H1 (cell line): ENCODE results near the gene HORMAD2. TPM values are rescaled to one million over a fixed set of nuclear protein-coding genes. Genes with fewer than 3 reads are reported as not detected.

ENCODE experiments used
- ASH2L ChIP-seq: fragments of 200-600, 300-600 bp; sonication (generic); IDR thresholded peaks from one replicate; pipeline ENCODE4 v1.7.1; 2017; ENCODE audit warnings: low read length
- BACH1 ChIP-seq: IDR thresholded peaks from 2 replicates; pipeline ENCODE4 v1.6.1; 2012; ENCODE audit warnings: low read length, improper control_type of control experiment
- CBX8 ChIP-seq: fragments of 300-800, 300-1000 bp; sonication (generic); IDR thresholded peaks from 2 replicates; pipeline ENCODE4 v1.7.1; 2016; ENCODE audit warnings: low read depth, low read length, borderline replicate concordance
- CTBP2 ChIP-seq: IDR thresholded peaks from 2 replicates; pipeline ENCODE4 v1.7.0; 2011; ENCODE audit warnings: borderline replicate concordance, mild to moderate bottlenecking, moderate library complexity, mixed read lengths, low read length; ENCODE audit not compliant: insufficient read depth, insufficient read length
- EZH2 ChIP-seq: fragments of 200-600 bp; sonication (generic); IDR thresholded peaks from 2 replicates; pipeline ENCODE4 v1.7.1; 2012; ENCODE audit warnings: low read depth, mild to moderate bottlenecking, moderate library complexity, low read length, inconsistent platforms; ENCODE audit not compliant: severe bottlenecking
- HDAC2 ChIP-seq, 2 experiments: fragments of 300-600 bp in 1 of 2; sonication (generic) in 1 of 2; IDR thresholded peaks; 2 replicates each; pipeline ENCODE4 v1.6.1; 2011 to 2012; ENCODE audit warnings: low read depth in 2 of 2, low read length in 2 of 2, mild to moderate bottlenecking in 2 of 2, moderate library complexity in 2 of 2, borderline replicate concordance in 1 of 2, inconsistent platforms in 1 of 2
- KDM4A ChIP-seq: IDR thresholded peaks from one replicate; pipeline ENCODE4 v1.7.1; 2012; ENCODE audit warnings: low read depth, mild to moderate bottlenecking, moderate library complexity, low read length, inconsistent platforms; ENCODE audit not compliant: severe bottlenecking
- NRF1 ChIP-seq: IDR thresholded peaks from 2 replicates; pipeline ENCODE4 v1.6.1; 2011; ENCODE audit warnings: mild to moderate bottlenecking, low read depth, low read length, improper control_type of control experiment
- POLR2A ChIP-seq, 2 experiments: IDR thresholded peaks; 1 replicate in 1 of 2; 2 replicates in 1 of 2; pipeline ENCODE4 v1.6.1; 2011; ENCODE audit warnings: low read depth in 2 of 2, low read length in 2 of 2, mild to moderate bottlenecking in 2 of 2; ENCODE audit errors: control extremely low read depth in 1 of 2
- POLR2AphosphoS5 ChIP-seq: IDR thresholded peaks from 2 replicates; pipeline ENCODE4 v1.6.1; 2011; ENCODE audit warnings: low read depth, low read length
- RBBP5 ChIP-seq: IDR thresholded peaks from 2 replicates; pipeline ENCODE4 v1.7.1; 2012; ENCODE audit warnings: low read depth, mild to moderate bottlenecking, inconsistent platforms, low read length, moderate library complexity, borderline replicate concordance
- RNF2 ChIP-seq: fragments of 200-900, 300-1000 bp; sonication (generic); IDR thresholded peaks from 2 replicates; pipeline ENCODE4 v1.7.1; 2016; ENCODE audit warnings: borderline replicate concordance, low read depth, mild to moderate bottlenecking, antibody characterized with exemption, low read length; ENCODE audit not compliant: poor library complexity, severe bottlenecking; ENCODE audit errors: missing control alignments
- SIX5 ChIP-seq: IDR thresholded peaks from 2 replicates; pipeline ENCODE4 v1.6.1; 2011; ENCODE audit warnings: mild to moderate bottlenecking, low read depth, low read length
- SP1 ChIP-seq: IDR thresholded peaks from 2 replicates; pipeline ENCODE4 v1.6.1; 2011; ENCODE audit warnings: low read depth, low read length
- SP2 ChIP-seq: IDR thresholded peaks from 2 replicates; pipeline ENCODE4 v1.6.1; 2012; ENCODE audit warnings: mild to moderate bottlenecking, low read length, inconsistent platforms
- SP4 ChIP-seq: IDR thresholded peaks from 2 replicates; pipeline ENCODE4 v1.6.1; 2012; ENCODE audit warnings: low read length, inconsistent platforms
- SUZ12 ChIP-seq: fragments of 200-600 bp; sonication (generic); IDR thresholded peaks from 2 replicates; pipeline ENCODE4 v1.6.1; 2012; ENCODE audit warnings: mild to moderate bottlenecking, inconsistent platforms, low read length, moderate library complexity, mixed read lengths
- TAF7 ChIP-seq: optimal IDR thresholded peaks from 2 replicates; pipeline ENCODE3; 2011; ENCODE audit warnings: low read depth, mild to moderate bottlenecking, inconsistent platforms, low read length, moderate library complexity, borderline replicate concordance
- TBP ChIP-seq: IDR thresholded peaks from 2 replicates; pipeline ENCODE4 v1.6.1; 2011; ENCODE audit warnings: low read depth, low read length, improper control_type of control experiment
- YY1 ChIP-seq: IDR thresholded peaks from 2 replicates; pipeline ENCODE4 v1.6.1; 2011; ENCODE audit warnings: low read depth, mild to moderate bottlenecking, low read length
- polyA plus RNA-seq, 7 experiments: library from polyadenylated mRNA; depleted of rRNA in 3 of 7; stranded (reverse) in 5 of 7; unstranded in 2 of 7; fragments of >200 nt in 5 of 7; fragments of 200-250 nt in 2 of 7; gene quantifications; 1 replicate in 5 of 7; 2 replicates in 1 of 7; 4 replicates in 1 of 7; pipeline versions ENCODE4 v1.2.1 to v1.2.3, GENCODE V29; 2011 to 2013; ENCODE audit warnings: missing spikeins in 2 of 7, mixed read lengths in 2 of 7
- total RNA-seq: library from RNA; stranded (reverse); fragmentation: NEBNext Ultra II Directional; extraction: Animal tissue kit (Norgen Biotek cat#: 25700); gene quantifications from 2 replicates; pipeline ENCODE4 v1.2.1, GENCODE V29; 2021
- TF ChIP-seq, protein P1 (sequence below): IDR thresholded peaks from 2 replicates; pipeline ENCODE4 v1.6.1; 2012; ENCODE audit warnings: inconsistent platforms
- TF ChIP-seq, protein P2 (sequence below), 3 experiments: IDR thresholded peaks; 1 replicate in 2 of 3; 2 replicates in 1 of 3; pipeline versions ENCODE4 v1.5.1 to v1.6.1; 2011; ENCODE audit warnings: low read length in 3 of 3, mild to moderate bottlenecking in 3 of 3, inconsistent platforms in 2 of 3, low read depth in 1 of 3, moderate library complexity in 1 of 3; ENCODE audit not compliant: insufficient read depth in 1 of 3; ENCODE audit errors: control extremely low read depth in 1 of 3

HORMAD2 gene
- total and polyA plus RNA-seq, 2 of the 8 experiments (the other 6 are each of a cell fraction or from before 2014, with no cell fraction given): 0.03 TPM; not detected in 1

DNA sequence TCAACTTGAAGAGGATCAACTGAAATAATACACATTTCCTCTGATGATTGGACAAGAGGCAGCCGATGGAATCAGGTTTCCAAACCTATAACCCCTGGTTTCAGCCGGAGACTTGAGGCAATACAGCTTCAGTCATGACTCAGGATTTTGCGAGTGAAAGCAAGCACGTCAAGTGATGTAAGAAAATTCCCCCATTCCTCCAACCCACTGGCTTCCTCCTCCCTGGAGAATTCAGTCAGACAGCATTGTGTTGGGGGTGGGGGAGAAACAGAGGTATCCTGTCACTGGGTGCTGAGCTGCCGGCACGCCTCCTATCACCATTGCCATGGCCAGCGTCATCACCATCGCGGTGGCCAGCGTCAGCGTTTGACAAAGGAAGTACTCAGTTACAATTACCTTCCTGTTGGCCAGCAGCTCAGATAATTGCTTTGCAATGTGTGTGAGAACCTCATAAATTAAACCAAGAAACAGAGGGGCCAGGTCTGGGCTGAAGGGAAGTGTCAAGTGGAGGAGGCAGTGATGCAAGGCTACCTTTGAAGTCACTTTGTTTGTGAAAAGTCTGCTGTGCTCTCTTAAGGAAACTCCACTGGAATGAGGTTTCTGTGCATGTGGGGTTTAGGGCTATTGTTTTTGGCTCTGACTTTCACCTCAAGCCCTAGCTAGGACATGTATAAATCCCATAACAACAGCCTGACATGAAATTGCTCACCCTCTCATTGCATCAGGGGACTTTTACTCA lies 116.0 kb downstream of the HORMAD2 start (continued):
- no peak for TF ChIP-seq SP2
- TF ChIP-seq, protein P1, sequence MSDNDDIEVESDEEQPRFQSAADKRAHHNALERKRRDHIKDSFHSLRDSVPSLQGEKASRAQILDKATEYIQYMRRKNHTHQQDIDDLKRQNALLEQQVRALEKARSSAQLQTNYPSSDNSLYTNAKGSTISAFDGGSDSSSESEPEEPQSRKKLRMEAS: peak; percentile 39; the same call in 1 of the 2 replicates
- peak; percentile 90 for TF ChIP-seq BACH1
- no peak for TF ChIP-seq HDAC2 (IDR thresholded peaks at IDR 0.05; ENCODE audit: borderline replicate concordance in 1 of 2, low read depth in 2 of 2, low read length in 2 of 2)
- TF ChIP-seq POLR2A (IDR thresholded peaks at IDR 0.05; ENCODE audit: control extremely low read depth in 1 of 2, low read depth in 2 of 2, low read length in 2 of 2): 0 out of 3 replicates have a peak, but pooled peaks of 1 of the 2 experiments have one; percentile 29
- TF ChIP-seq, protein P2, sequence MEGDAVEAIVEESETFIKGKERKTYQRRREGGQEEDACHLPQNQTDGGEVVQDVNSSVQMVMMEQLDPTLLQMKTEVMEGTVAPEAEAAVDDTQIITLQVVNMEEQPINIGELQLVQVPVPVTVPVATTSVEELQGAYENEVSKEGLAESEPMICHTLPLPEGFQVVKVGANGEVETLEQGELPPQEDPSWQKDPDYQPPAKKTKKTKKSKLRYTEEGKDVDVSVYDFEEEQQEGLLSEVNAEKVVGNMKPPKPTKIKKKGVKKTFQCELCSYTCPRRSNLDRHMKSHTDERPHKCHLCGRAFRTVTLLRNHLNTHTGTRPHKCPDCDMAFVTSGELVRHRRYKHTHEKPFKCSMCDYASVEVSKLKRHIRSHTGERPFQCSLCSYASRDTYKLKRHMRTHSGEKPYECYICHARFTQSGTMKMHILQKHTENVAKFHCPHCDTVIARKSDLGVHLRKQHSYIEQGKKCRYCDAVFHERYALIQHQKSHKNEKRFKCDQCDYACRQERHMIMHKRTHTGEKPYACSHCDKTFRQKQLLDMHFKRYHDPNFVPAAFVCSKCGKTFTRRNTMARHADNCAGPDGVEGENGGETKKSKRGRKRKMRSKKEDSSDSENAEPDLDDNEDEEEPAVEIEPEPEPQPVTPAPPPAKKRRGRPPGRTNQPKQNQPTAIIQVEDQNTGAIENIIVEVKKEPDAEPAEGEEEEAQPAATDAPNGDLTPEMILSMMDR (IDR thresholded peaks at IDR 0.05; ENCODE audit: control extremely low read depth in 1 of 3, insufficient read depth in 1 of 3, low read depth in 1 of 3, low read length in 3 of 3): no peak
- TF ChIP-seq KDM4A: no peak
- 0 out of 2 replicates have a peak, but pooled peaks have one; percentile 53 for TF ChIP-seq SP4
- no peak for TF ChIP-seq SIX5
- TF ChIP-seq CTBP2: peak; percentile 33
- no peak for TF ChIP-seq SUZ12
- TF ChIP-seq TBP: peak; percentile 23; the same call in 1 of the 2 replicates
- no peak for TF ChIP-seq RNF2
- TF ChIP-seq TAF7: no peak
- TF ChIP-seq NRF1: no peak
- no peak for TF ChIP-seq CBX8
- TF ChIP-seq YY1: no peak
- no peak for TF ChIP-seq SP1
- TF ChIP-seq ASH2L: peak; percentile 24
- no peak for TF ChIP-seq POLR2AphosphoS5
- no peak for TF ChIP-seq RBBP5
- no peak for TF ChIP-seq EZH2
